ENCODE data around the gene MAST3. TPM values are rescaled to one million over a fixed set of nuclear protein-coding genes. Genes with fewer than 3 reads are reported as not detected.
"Not testable (repeated sequence)": the region's sequence is repeated elsewhere in the genome, so short reads cannot be mapped to it uniquely, and the experiment has no call there.

The MAST3 gene
- total RNA-seq, 2 donors from 2014 or later = 23.5 to 46.6 TPM

- peak; percentile 72 for ATAC-seq (replicated peaks)
- peak overlapping the region; percentile 97 for H3K4me3 Mint-ChIP-seq
- H3K4me1 Mint-ChIP-seq = peaks cover 14% of the 10 kb centered on the region
- H3K27ac Mint-ChIP-seq = peak overlapping the region; percentile 88
- H3K27me3 Mint-ChIP-seq = no peaks in the 10 kb centered on the region
- H3K36me3 Mint-ChIP-seq (ENCODE audit: low read depth) = peaks cover 49% of the 10 kb centered on the region
- H3K9me3 Mint-ChIP-seq = no peaks in the 10 kb centered on the region
Measured at GRCh38 chr19:18097993-18098890, 664 bp downstream of the MAST3 start.

DNA sequence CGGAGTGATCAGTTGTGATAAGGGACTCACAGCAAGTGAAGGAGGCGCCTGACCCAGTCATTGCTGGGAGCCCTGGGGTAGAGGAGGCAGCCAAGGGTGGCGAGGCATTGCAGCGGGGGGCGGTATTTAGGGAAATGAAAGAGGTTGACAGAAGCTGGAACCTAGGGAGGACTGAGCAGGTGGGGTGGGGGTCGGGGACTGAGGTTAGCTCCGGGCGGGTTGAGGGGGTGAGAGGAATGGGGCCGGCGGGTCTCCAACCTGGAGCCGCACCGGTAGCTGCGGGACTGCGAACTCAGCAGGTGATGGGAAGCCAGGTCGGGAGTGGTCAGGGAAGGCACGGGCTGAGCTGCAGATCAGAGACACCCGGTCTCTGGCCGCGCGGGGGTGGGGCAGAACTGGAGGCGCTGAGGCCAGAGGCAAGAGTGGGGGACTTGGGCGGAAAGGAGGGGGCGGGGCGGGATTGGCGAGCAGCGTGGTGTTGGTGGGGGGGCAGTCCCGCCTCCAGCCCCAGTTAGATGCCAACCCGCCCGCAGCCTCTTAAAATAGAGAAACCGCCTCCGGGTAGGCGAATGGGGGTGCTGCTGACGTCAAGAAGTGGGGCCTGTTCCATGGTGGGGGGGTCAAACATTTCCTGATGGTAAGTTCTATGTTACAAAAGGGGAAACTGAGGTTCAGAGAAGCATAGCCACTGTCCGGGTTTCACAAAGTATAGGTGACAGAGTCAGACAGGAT is 1.5 kb downstream of the MAST3 start:
- H3K9me3 Mint-ChIP-seq = no peaks in the 10 kb centered on the region
- peak; percentile 32 for ATAC-seq (replicated peaks)
- H3K4me3 Mint-ChIP-seq = peak overlapping the region; percentile 97
- H3K27ac Mint-ChIP-seq = peak overlapping the region; percentile 88
- H3K4me1 Mint-ChIP-seq = peaks cover 14% of the 10 kb centered on the region
- no peaks in the 10 kb centered on the region for H3K27me3 Mint-ChIP-seq
- H3K36me3 Mint-ChIP-seq (ENCODE audit: low read depth) = peaks cover 49% of the 10 kb centered on the region

DNA sequence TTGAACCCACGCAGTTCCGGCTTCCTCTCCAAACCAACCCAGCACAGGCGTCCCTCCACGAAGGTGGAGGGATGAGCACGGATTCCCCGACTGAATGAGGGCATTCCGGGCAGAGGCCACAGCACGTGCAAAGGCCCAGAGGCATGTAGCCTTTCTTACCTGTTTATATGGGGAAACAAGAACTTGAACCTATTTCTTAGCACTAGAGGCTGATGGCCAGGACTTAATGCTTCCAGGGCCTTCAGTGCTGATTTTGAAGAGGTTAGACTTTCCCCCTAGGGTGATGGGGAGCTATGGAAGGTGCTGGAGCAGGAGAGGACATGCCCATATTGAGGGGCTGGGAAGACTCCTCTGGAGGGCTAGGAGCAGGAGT is 2.0 kb downstream of the MAST3 start:
- ATAC-seq (replicated peaks) = peak; percentile 10
- no peaks in the 10 kb centered on the region for H3K9me3 Mint-ChIP-seq
- H3K4me3 Mint-ChIP-seq = peak overlapping the region; percentile 97
- H3K4me1 Mint-ChIP-seq = peaks cover 16% of the 10 kb centered on the region
- H3K27ac Mint-ChIP-seq = peak overlapping the region; percentile 88
- H3K27me3 Mint-ChIP-seq = no peaks in the 10 kb centered on the region
- H3K36me3 Mint-ChIP-seq (ENCODE audit: low read depth) = peaks cover 49% of the 10 kb centered on the region

GRCh38 chr19:18100710-18101109 is 3.1 kb downstream of the MAST3 start:
- H3K9me3 Mint-ChIP-seq = no peaks in the 10 kb centered on the region
- H3K27ac Mint-ChIP-seq = no peak overlapping the region
- H3K4me1 Mint-ChIP-seq = peaks cover 19% of the 10 kb centered on the region
- H3K4me3 Mint-ChIP-seq = peak overlapping the region; percentile 97
- H3K27me3 Mint-ChIP-seq = no peaks in the 10 kb centered on the region
- ATAC-seq (replicated peaks) = no peak
- H3K36me3 Mint-ChIP-seq (ENCODE audit: low read depth) = peaks cover 49% of the 10 kb centered on the region

DNA sequence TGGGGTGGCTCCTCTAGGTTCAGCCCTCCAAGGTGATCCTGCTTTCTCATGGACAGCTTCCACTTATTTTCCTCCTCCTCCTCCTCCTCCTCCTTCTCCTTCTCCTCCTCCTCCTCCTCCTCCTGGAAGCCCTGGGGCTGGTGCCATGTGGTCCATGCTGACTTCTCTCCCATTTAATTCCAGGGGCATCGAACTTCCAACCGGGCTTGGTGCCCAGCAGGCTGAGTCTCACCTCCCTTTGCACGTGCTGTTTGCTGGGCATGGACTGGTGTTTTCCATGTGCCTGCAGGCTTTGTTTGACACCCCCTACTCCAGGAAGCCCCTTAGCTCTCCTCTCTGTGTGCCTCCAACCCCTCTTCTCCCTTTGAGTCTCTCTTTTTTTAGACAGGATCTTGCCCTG is 3.7 kb downstream of the MAST3 start:
- Mint-ChIP-seq H3K27ac (no peak overlapping the region), H3K27me3 (no peaks in the 10 kb centered on the region), H3K36me3 (ENCODE audit: low read depth) (peaks cover 49% of the 10 kb centered on the region), H3K4me1 (peaks cover 19% of the 10 kb centered on the region), H3K4me3 (no peak overlapping the region), H3K9me3 (no peaks in the 10 kb centered on the region)
- no peak for ATAC-seq (replicated peaks)

DNA sequence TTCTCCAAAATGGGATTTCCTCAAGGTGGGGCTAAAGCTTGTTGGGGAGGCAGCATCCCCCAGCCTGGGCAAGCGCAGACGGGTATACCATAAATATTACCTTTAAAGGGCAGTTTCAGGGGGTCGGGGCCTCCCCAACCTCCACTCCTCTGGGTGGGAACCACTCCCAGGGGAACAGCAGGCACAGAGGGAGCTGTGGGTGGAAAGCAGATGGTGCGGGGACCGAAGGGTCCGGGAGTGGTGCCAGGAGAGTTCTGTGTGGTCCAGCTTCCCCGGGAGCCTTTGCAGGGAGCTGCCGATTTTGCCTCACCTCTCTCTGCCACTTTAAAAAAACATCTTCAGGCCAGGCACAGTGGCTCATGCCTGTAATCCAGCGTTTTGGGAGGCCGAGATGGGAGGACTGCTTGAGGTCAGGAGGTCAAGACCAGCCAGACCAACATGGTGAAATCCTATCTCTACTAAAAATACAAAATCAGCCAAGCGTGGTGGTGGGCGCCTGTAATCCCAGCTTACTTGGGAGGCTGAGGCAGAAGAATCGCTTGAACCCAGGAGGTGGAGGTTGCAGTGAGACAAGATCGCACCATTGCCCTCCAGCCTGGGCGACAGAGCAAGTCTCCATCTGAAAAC is 5.5 kb downstream of the MAST3 start:
- Mint-ChIP-seq H3K9me3 (no peaks in the 10 kb centered on the region), H3K27ac (no peak overlapping the region), H3K4me1 (peaks cover 19% of the 10 kb centered on the region), H3K4me3 (peak overlapping the region; percentile 70), H3K36me3 (ENCODE audit: low read depth) (peaks cover 60% of the 10 kb centered on the region), H3K27me3 (no peaks in the 10 kb centered on the region)
- no peak for ATAC-seq (replicated peaks)

DNA sequence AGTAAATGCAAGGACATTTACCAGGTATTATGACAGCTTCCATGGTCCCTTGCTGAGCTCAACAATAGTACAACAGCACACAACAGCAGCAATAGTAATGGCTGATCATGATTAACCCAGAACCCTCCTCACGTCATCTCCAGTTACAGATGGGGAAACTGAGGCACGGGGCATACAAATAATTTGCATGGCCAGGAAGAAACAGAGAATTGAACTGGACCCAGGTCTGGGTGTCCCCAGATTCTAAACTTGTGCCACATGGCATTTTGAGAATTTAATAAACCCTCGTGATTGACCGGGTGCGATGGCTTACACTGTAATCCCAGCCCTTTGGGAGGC is 7.2 kb downstream of the MAST3 start:
- peaks cover 14% of the 10 kb centered on the region for H3K4me1 Mint-ChIP-seq
- no peak for ATAC-seq (replicated peaks)
- H3K9me3 Mint-ChIP-seq = no peaks in the 10 kb centered on the region
- H3K27ac Mint-ChIP-seq = peak overlapping the region; percentile 48
- H3K27me3 Mint-ChIP-seq = no peaks in the 10 kb centered on the region
- peak overlapping the region; percentile 70 for H3K4me3 Mint-ChIP-seq
- peaks cover 59% of the 10 kb centered on the region for H3K36me3 Mint-ChIP-seq (ENCODE audit: low read depth)

DNA sequence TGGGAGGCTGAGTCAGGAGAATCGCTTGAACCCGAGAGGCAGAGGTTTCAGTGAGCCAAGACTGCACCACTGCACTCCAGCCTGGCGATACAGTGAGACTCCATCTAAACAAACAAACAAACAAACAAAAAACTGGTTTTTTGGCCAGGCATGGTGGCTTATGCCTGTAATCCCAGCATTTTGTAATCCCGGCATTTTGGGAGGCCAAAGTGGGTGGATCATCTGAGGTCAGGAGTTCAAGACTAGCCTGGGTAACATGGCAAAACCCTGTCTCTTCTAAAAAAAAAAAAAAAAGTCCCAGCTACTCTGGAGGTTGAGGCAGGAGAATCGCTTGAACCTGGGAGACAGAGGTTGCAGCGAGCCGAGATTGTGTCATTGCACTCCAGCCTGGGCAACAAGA is 7.7 kb downstream of the MAST3 start:
- H3K27me3 Mint-ChIP-seq; H3K9me3 Mint-ChIP-seq; H3K4me3 Mint-ChIP-seq; H3K27ac Mint-ChIP-seq; ATAC-seq (replicated peaks): not testable (repeated sequence)
- Mint-ChIP-seq H3K4me1 (peaks cover 12% of the 10 kb centered on the region), H3K36me3 (ENCODE audit: low read depth) (peaks cover 54% of the 10 kb centered on the region)

DNA sequence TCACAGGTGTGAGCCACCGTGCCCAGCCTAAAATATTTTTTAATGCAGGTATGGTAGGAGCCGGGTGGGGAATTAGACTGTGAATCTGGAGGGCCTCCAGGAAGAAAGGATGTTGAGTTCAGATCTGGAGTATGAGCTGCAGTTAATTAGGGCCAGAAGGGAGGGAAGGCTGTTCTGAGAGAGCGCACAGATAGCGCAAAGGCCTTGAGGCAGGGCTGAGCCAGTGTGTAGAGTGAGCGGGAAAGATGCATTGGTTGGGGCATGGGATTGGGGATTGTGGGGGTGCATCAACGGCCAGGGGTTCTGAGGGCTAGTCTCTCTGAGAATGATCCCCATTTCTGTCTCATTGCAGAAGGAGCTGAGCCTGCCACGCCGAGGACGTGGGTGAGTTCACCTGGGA is 9.7 kb downstream of the MAST3 start:
- H3K9me3 Mint-ChIP-seq = no peaks in the 10 kb centered on the region
- no peak overlapping the region for H3K4me3 Mint-ChIP-seq
- H3K27ac Mint-ChIP-seq = no peak overlapping the region
- H3K4me1 Mint-ChIP-seq = peaks cover 12% of the 10 kb centered on the region
- peaks cover 52% of the 10 kb centered on the region for H3K36me3 Mint-ChIP-seq (ENCODE audit: low read depth)
- no peaks in the 10 kb centered on the region for H3K27me3 Mint-ChIP-seq
- no peak for ATAC-seq (replicated peaks)

DNA sequence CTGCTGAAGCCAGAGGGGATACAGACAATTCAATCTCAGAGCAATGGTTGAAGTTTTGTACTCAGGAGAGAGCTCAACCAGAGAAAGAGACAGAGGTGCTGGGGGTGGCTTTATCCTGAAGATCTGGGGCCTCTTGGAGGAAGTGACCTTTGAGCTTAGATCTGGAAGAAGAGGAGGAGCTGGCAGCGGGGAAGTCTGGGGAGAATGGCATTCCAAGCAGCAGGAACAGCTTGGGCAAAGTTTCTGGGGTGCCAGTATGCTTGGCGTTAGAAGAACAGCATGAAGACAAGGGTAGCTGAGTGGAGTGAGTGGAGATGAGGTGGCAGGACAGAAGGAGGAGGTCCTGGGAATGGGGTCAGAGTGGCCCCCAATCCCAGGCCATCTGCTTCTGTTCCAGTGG is 11.3 kb downstream of the MAST3 start:
- Mint-ChIP-seq H3K9me3 (no peaks in the 10 kb centered on the region), H3K4me3 (peak overlapping the region; percentile 67), H3K4me1 (peaks cover 12% of the 10 kb centered on the region), H3K27me3 (no peaks in the 10 kb centered on the region), H3K36me3 (ENCODE audit: low read depth) (peaks cover 61% of the 10 kb centered on the region), H3K27ac (peak overlapping the region; percentile 72)
- no peak for ATAC-seq (replicated peaks)

DNA sequence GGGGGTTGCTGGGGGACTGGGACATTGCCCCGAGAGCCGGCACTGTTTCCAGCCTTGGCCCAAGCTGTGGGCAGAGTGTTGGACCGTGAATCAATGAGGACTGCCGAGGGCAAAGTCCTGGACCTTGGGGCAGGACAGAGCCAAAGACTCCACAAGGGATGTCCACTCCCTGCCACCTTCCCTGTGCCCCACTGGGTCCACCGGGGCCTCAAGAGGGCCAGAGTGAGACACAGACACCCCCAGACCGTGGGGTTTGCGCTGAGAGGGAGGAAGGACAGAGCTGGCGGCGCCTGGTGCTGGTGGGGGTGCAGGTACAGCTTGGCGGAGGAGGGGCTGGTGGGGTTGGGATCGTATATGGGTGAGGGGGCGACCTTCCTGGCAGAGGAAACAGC is 11.8 kb downstream of the MAST3 start:
- Mint-ChIP-seq H3K27ac (peak overlapping the region; percentile 72), H3K36me3 (ENCODE audit: low read depth) (peaks cover 66% of the 10 kb centered on the region), H3K4me1 (peaks cover 12% of the 10 kb centered on the region), H3K9me3 (no peaks in the 10 kb centered on the region), H3K27me3 (no peaks in the 10 kb centered on the region), H3K4me3 (peak overlapping the region; percentile 67)
- no peak for ATAC-seq (replicated peaks)

DNA sequence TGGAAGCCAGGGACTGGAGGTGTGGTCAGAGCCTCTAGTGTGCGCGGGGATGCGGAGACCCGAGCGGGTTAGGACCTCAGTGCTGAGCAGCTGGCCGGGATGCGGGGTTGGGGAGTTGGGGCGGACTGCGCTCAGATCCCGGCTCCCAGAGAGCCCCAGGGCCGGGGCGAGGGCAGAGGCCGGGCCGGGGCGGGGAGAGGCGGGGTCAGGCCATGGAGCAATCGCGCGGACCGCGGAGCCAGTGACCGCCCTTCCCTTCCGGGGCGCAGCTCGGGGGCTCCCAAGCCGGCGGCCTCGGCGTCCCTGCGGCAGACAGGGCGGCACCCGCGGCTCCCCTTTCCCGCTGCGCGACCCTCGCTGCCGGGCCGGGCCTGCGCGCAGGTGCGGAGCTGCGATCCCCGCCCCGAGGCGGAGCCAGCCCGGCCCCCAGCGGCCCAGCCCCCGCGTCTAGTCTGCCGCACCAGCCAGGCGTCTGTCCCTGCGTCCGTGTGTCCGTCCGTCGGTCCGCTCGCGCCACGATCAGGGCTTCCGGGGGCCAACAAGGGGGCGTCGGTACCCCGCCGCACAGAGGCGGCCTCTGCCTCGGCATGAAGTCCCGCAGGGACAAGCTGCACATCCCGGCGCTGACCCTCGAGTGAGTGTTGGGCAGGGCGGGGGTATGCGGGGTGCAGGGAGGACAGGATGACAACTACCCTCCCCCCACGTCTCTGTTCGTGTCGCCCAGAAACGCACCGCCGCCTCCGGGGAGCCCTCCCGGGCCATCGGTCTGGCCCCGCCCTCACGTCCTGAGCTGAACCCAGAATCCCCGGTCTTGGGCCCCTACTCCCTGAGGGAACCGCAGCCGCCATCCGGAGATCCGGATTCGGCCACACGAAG is 12.4 kb downstream of the MAST3 start:
- H3K27me3 Mint-ChIP-seq = no peaks in the 10 kb centered on the region
- H3K27ac Mint-ChIP-seq = peak overlapping the region; percentile 72
- no peaks in the 10 kb centered on the region for H3K9me3 Mint-ChIP-seq
- peaks cover 7% of the 10 kb centered on the region for H3K4me1 Mint-ChIP-seq
- peak; percentile 80 for ATAC-seq (replicated peaks)
- peaks cover 72% of the 10 kb centered on the region for H3K36me3 Mint-ChIP-seq (ENCODE audit: low read depth)
- peak overlapping the region; percentile 67 for H3K4me3 Mint-ChIP-seq

- H3K4me1 Mint-ChIP-seq = peaks cover 7% of the 10 kb centered on the region
- H3K36me3 Mint-ChIP-seq (ENCODE audit: low read depth) = peaks cover 79% of the 10 kb centered on the region
- no peak overlapping the region for H3K27ac Mint-ChIP-seq
- no peak for ATAC-seq (replicated peaks)
- no peaks in the 10 kb centered on the region for H3K9me3 Mint-ChIP-seq
- no peaks in the 10 kb centered on the region for H3K27me3 Mint-ChIP-seq
- H3K4me3 Mint-ChIP-seq = peak overlapping the region; percentile 67
Measured at GRCh38 chr19:18110609-18111232, 13.1 kb downstream of the MAST3 start.
